Stimulated activated CD8-positive, alpha-beta memory T cell treated with anti-CD3 and anti-CD28 coated beads, Interleukin-15, amount 100 ng/mL, for 24 hours (primary cell): ENCODE data around the gene ATP8A2.
"Not testable (repeated sequence)": the region's sequence is repeated elsewhere in the genome, so short reads cannot be mapped to it uniquely, and the experiment has no call there.

Source experiments
- DNase-seq: peaks from one replicate; pipeline ENCODE4 v3.0.0-alpha.2; 2020; ENCODE audit warnings: low read depth

Gene ATP8A2

GRCh38 chr13:25548991-25549390, 177.2 kb downstream of the ATP8A2 start:
- not testable (repeated sequence) for DNase-seq

GRCh38 chr13:25561812-25562211, 190.0 kb downstream of the ATP8A2 start:
- DNase-seq = no peak

GRCh38 chr13:25570185-25570584, 198.4 kb downstream of the ATP8A2 start:
- no peak for DNase-seq

- DNase-seq = no peak
Measured at GRCh38 chr13:25571237-25571636, 199.5 kb downstream of the ATP8A2 start.

GRCh38 chr13:25572171-25572570, 200.4 kb downstream of the ATP8A2 start:
- not testable (repeated sequence) for DNase-seq

GRCh38 chr13:25574437-25575411, 202.9 kb downstream of the ATP8A2 start:
- DNase-seq = peak; percentile 9

- no peak for DNase-seq
Measured at GRCh38 chr13:25575562-25575961, 203.8 kb downstream of the ATP8A2 start.

- no peak for DNase-seq
Measured at GRCh38 chr13:25578526-25578925, 206.8 kb downstream of the ATP8A2 start.

GRCh38 chr13:25579221-25579620, 207.4 kb downstream of the ATP8A2 start:
- no peak for DNase-seq

GRCh38 chr13:25581351-25581750, 209.6 kb downstream of the ATP8A2 start:
- DNase-seq = no peak

- DNase-seq = no peak
Measured at GRCh38 chr13:25584087-25584486, 212.3 kb downstream of the ATP8A2 start.

GRCh38 chr13:25585000-25585399, 213.2 kb downstream of the ATP8A2 start:
- no peak for DNase-seq

GRCh38 chr13:25587326-25587980, 215.7 kb downstream of the ATP8A2 start:
- no peak for DNase-seq

GRCh38 chr13:25588336-25589060, 216.7 kb downstream of the ATP8A2 start:
- no peak for DNase-seq

GRCh38 chr13:25598421-25598820, 226.6 kb downstream of the ATP8A2 start:
- DNase-seq = no peak

GRCh38 chr13:25602176-25602575, 230.4 kb downstream of the ATP8A2 start:
- DNase-seq = no peak

- no peak for DNase-seq
Measured at GRCh38 chr13:25604106-25604505, 232.3 kb downstream of the ATP8A2 start.

- DNase-seq = no peak
Measured at GRCh38 chr13:25607096-25607495, 235.3 kb downstream of the ATP8A2 start.

- no peak for DNase-seq
Measured at GRCh38 chr13:25608181-25608580, 236.4 kb downstream of the ATP8A2 start.

GRCh38 chr13:25616674-25617073, 244.9 kb downstream of the ATP8A2 start:
- no peak for DNase-seq

- no peak for DNase-seq
Measured at GRCh38 chr13:25619897-25620296, 248.1 kb downstream of the ATP8A2 start.

GRCh38 chr13:25625414-25625813, 253.6 kb downstream of the ATP8A2 start:
- no peak for DNase-seq
